ENCODE results near the gene NACC1. TPM values are rescaled to one million over a fixed set of nuclear protein-coding genes. Genes with fewer than 3 reads are reported as not detected.

NACC1 gene
- total and polyA plus RNA-seq, 2 of the 13 experiments (the other 11 are each of a cell fraction or from before 2014, with no cell fraction given), result 31.8 to 42.3 TPM

GRCh38 chr19:13093407-13094105 lies 24.5 kb upstream of the NACC1 start (continued):
- TF ChIP-seq SAP130 (CRISPR knock-in tag; IDR thresholded peaks at IDR 0.05; ENCODE audit: low read depth) (peak; percentile 54), ETV6 (CRISPR knock-in tag; conservative IDR thresholded peaks at IDR 0.05) (0 out of 2 replicates have a peak, but pooled peaks have one; percentile 20), SOX5 (CRISPR knock-in tag; IDR thresholded peaks at IDR 0.05; ENCODE audit: borderline replicate concordance) (peak; percentile 33; the same call in 1 of the 2 replicates), ZSCAN20 (CRISPR knock-in tag; IDR thresholded peaks at IDR 0.05; ENCODE audit: borderline replicate concordance) (no peak), ZNF331 (CRISPR knock-in tag; IDR thresholded peaks at IDR 0.05) (0 out of 2 replicates have a peak, but pooled peaks have one; percentile 14), CTCF (CRISPR knock-in tag; IDR thresholded peaks at IDR 0.05) (peak; percentile 98), ZMYM3 (CRISPR knock-in tag; IDR thresholded peaks at IDR 0.05) (peak; percentile 54; the same call in 1 of the 2 replicates), ZNF225 (CRISPR knock-in tag; IDR thresholded peaks at IDR 0.05) (0 out of 2 replicates have a peak, but pooled peaks have one; percentile 51), EEA1 (CRISPR knock-in tag; IDR thresholded peaks at IDR 0.05; ENCODE audit: borderline replicate concordance) (no peak), SRSF9 (IDR thresholded peaks at IDR 0.05; ENCODE audit: borderline replicate concordance, insufficient read depth, low read depth, low read length, poor library complexity, severe bottlenecking) (no peak), DRAP1 (CRISPR knock-in tag; IDR thresholded peaks at IDR 0.05) (peak; percentile 31; the same call in 1 of the 2 replicates), MEIS1 (CRISPR knock-in tag; IDR thresholded peaks at IDR 0.05; ENCODE audit: borderline replicate concordance) (0 out of 2 replicates have a peak, but pooled peaks have one; percentile 30), TGIF2 (CRISPR knock-in tag; IDR thresholded peaks at IDR 0.05) (0 out of 2 replicates have a peak, but pooled peaks have one; percentile 18), KDM2A (CRISPR knock-in tag; IDR thresholded peaks at IDR 0.05; ENCODE audit: borderline replicate concordance, low read depth) (peak; percentile 28; the same call in 1 of the 2 replicates), SKI (IDR thresholded peaks at IDR 0.05; ENCODE audit: partially characterized antibody) (peak; percentile 16), ATF2 (CRISPR knock-in tag; IDR thresholded peaks at IDR 0.05) (peak; percentile 32; the same call in 1 of the 2 replicates), ZNF562 (CRISPR knock-in tag; IDR thresholded peaks at IDR 0.05; ENCODE audit: borderline replicate concordance) (no peak), THRA (CRISPR knock-in tag; IDR thresholded peaks at IDR 0.05; ENCODE audit: borderline replicate concordance) (0 out of 2 replicates have a peak, but pooled peaks have one; percentile 23), STAT5B (CRISPR knock-in tag; IDR thresholded peaks at IDR 0.05) (no peak), ZBTB33 (CRISPR knock-in tag; IDR thresholded peaks at IDR 0.05) (peak; percentile 56; the same call in 1 of the 2 replicates), GATAD2A (CRISPR knock-in tag; IDR thresholded peaks at IDR 0.05) (peak; percentile 29; the same call in 1 of the 2 replicates), IRF2 (CRISPR knock-in tag; IDR thresholded peaks at IDR 0.05) (peak; percentile 59; the same call in 1 of the 2 replicates), ISL2 (CRISPR knock-in tag; IDR thresholded peaks at IDR 0.05) (0 out of 2 replicates have a peak, but pooled peaks have one; percentile 35)

Measured in HepG2 (cell line).